ENCODE results near the gene IFI16.

DNA sequence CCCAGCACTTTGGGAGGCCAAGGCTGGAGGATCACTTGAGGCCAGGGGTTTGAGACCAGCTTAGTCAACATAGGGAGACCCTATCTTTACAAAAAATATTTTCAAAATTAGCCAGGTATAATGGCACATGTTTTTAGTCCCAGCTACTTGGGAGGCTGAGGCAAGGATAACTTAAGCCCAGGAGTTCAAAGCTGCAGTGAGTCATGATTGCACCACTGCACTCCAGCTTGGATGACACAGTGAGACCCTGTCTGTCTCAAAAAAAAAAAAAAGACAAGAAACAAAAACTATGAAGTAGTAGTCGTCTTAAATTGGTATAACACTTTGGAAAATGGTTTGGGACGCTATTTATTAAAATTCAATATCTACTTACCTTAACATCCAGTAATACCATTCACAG is 59.2 kb downstream of the IFI16 start:
- TF ChIP-seq, protein P1, sequence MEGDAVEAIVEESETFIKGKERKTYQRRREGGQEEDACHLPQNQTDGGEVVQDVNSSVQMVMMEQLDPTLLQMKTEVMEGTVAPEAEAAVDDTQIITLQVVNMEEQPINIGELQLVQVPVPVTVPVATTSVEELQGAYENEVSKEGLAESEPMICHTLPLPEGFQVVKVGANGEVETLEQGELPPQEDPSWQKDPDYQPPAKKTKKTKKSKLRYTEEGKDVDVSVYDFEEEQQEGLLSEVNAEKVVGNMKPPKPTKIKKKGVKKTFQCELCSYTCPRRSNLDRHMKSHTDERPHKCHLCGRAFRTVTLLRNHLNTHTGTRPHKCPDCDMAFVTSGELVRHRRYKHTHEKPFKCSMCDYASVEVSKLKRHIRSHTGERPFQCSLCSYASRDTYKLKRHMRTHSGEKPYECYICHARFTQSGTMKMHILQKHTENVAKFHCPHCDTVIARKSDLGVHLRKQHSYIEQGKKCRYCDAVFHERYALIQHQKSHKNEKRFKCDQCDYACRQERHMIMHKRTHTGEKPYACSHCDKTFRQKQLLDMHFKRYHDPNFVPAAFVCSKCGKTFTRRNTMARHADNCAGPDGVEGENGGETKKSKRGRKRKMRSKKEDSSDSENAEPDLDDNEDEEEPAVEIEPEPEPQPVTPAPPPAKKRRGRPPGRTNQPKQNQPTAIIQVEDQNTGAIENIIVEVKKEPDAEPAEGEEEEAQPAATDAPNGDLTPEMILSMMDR (IDR thresholded peaks at IDR 0.05), result no peak
- TF ChIP-seq ZFX (IDR thresholded peaks at IDR 0.05; ENCODE audit: borderline replicate concordance), result no peak

Measured in 22Rv1 (cell line).